HEK293T (cell line): ENCODE measurements around the gene LRRC43.
A peak's percentile ranks its signal among the peaks of the same experiment; 100 is the strongest.

Experiments used
- CTCF ChIA-PET: fragments of 350-600 bp; formaldehyde crosslinking; extraction: SDS; loops from one replicate; lab custom pipeline; 2021; ENCODE audit warnings: antibody characterized with exemption, inconsistent platforms; lab: Yijun Ruan, JAX
- POLR2A ChIA-PET: fragments of 350-600 bp; formaldehyde crosslinking; extraction: SDS; loops from one replicate; lab custom pipeline; 2020; ENCODE audit warnings: antibody characterized with exemption, inconsistent platforms; lab: Yijun Ruan, JAX
- DNase-seq: peaks from one replicate; pipeline ENCODE4 v3.0.0; 2012; ENCODE audit warnings: mixed read lengths; ENCODE audit errors: extremely low spot score
- ARNT ChIP-seq: fragments of 450-650 bp; IDR thresholded peaks from 2 replicates; pipeline ENCODE4 v1.6.1; 2017; ENCODE audit warnings: mild to moderate bottlenecking
- BHLHE40 ChIP-seq: fragments of 450-650 bp; IDR thresholded peaks from 2 replicates; pipeline ENCODE4 v1.6.1; 2016; ENCODE audit warnings: mild to moderate bottlenecking, moderate library complexity, borderline replicate concordance
- CTBP1 ChIP-seq: fragments of 450-650 bp; IDR thresholded peaks from 2 replicates; pipeline ENCODE4 v1.6.1; 2016; ENCODE audit warnings: borderline replicate concordance
- ELF4 ChIP-seq: fragments of 450-650 bp; IDR thresholded peaks from 2 replicates; pipeline ENCODE4 v1.6.1; 2017; ENCODE audit warnings: antibody characterized with exemption
- FOXA1 ChIP-seq: fragments of 450-650 bp; IDR thresholded peaks from 2 replicates; pipeline ENCODE4 v1.6.1; 2016; ENCODE audit warnings: mild to moderate bottlenecking
- FOXK2 ChIP-seq: fragments of 450-650 bp; IDR thresholded peaks from 2 replicates; pipeline ENCODE4 v1.6.1; 2016; ENCODE audit warnings: mild to moderate bottlenecking
- FOXM1 ChIP-seq: fragments of 450-650 bp; IDR thresholded peaks from 2 replicates; pipeline ENCODE4 v1.6.1; 2017; ENCODE audit warnings: mild to moderate bottlenecking, borderline replicate concordance
- HDGF ChIP-seq: fragments of 450-650 bp; IDR thresholded peaks from 2 replicates; pipeline ENCODE4 v1.6.1; 2017; ENCODE audit warnings: antibody characterized with exemption, borderline replicate concordance
- L3MBTL2 ChIP-seq: fragments of 450-650 bp; conservative IDR thresholded peaks from 2 replicates; pipeline ENCODE4 v1.6.1; 2016; ENCODE audit warnings: mild to moderate bottlenecking
- LEF1 ChIP-seq: fragments of 450-650 bp; IDR thresholded peaks from 2 replicates; pipeline ENCODE4 v1.6.1; 2017; ENCODE audit warnings: mild to moderate bottlenecking, borderline replicate concordance
- NFRKB ChIP-seq: fragments of 450-650 bp; IDR thresholded peaks from 2 replicates; pipeline ENCODE4 v1.6.1; 2016; ENCODE audit warnings: mild to moderate bottlenecking, moderate library complexity
- SP1 ChIP-seq: fragments of 450-650 bp; IDR thresholded peaks from 2 replicates; pipeline ENCODE4 v1.6.1; 2017
- SUZ12 ChIP-seq: fragments of 450-650 bp; IDR thresholded peaks from 2 replicates; pipeline ENCODE4 v1.6.1; 2016; ENCODE audit warnings: mild to moderate bottlenecking
- TARDBP ChIP-seq: fragments of 450-650 bp; IDR thresholded peaks from 2 replicates; pipeline ENCODE4 v1.6.1; 2016
- ZNF384 ChIP-seq: fragments of 450-650 bp; IDR thresholded peaks from 2 replicates; pipeline ENCODE4 v1.6.1; 2016
- TF ChIP-seq, protein P1 (sequence below): fragments of 450-650 bp; IDR thresholded peaks from 2 replicates; pipeline ENCODE4 v1.6.1; 2016

The LRRC43 gene

GRCh38 chr12:122155705-122156104 is 27.2 kb upstream of the LRRC43 start:
- CTCF ChIA-PET = interaction anchor here (0.8 kb wide), 1 partner anchor 37 kb away, joined by 4 read pairs; no protein-coding TSS in a partner anchor
- no peak for DNase-seq
- POLR2A ChIA-PET = no interaction called here
- TF ChIP-seq ZNF384 (no peak), BHLHE40 (no peak), LEF1 (no peak)
- TF ChIP-seq, protein P1, sequence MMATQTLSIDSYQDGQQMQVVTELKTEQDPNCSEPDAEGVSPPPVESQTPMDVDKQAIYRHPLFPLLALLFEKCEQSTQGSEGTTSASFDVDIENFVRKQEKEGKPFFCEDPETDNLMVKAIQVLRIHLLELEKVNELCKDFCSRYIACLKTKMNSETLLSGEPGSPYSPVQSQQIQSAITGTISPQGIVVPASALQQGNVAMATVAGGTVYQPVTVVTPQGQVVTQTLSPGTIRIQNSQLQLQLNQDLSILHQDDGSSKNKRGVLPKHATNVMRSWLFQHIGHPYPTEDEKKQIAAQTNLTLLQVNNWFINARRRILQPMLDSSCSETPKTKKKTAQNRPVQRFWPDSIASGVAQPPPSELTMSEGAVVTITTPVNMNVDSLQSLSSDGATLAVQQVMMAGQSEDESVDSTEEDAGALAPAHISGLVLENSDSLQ = peak; percentile 73; the same call in 1 of the 2 replicates

DNA sequence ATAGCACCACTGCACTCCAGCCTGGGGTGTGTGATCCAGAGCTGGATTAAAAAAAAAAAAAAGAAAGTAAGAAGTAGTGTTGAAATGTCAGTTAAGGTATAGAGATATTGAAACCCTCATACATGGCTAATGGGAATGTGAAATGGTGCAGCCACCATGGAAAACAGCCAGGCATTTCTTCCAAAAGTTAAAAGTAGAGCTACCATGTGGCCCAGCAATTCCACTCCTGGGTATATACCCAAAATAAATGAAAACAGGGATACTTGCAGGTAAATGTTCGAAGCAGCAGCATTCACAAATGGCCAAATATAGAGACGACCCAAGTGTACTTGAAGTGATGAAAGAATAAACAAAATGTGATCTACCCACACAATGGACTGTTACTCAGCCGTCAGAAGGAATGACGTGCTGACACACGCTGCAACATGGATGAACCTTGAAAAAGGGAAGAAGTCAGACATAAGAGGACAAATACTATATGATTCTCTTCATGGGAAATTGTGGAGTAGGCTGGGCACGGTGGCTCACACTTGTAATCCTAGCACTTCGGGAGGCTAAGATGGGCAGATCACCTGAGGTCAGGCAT is 24.1 kb upstream of the LRRC43 start:
- ChIA-PET POLR2A (no interaction called here), CTCF (interaction anchor here (0.7 to 0.8 kb wide), 2 partner anchors 94 to 313 kb away, joined by 4 to 6 read pairs; no protein-coding TSS in a partner anchor)
- TF ChIP-seq FOXM1 = no peak
- no peak for DNase-seq

DNA sequence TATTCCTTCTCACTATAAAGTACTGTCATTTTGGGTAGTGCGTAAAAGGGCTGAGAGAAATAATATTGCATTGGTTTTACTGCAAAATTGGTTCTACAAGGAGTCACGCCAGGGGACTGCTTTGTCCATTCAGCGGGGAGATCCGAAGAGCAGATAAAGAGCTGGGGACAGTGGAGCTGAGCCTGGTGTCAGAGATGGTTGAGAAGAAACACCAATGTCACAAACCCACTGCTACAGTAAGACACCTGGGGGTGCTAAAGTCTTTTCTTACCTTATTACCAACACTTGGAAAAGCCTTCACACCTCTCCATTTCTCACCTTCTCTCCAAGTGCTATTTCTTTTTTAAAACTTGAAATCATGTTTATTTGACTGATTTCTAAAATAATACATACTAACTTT is 23.0 kb upstream of the LRRC43 start:
- CTCF ChIA-PET = interaction anchor here (0.8 kb wide), 1 partner anchor 312 kb away, joined by 6 read pairs; no protein-coding TSS in a partner anchor
- TF ChIP-seq ELF4 (no peak), FOXM1 (no peak), FOXA1 (no peak), L3MBTL2 (no peak), HDGF (no peak), BHLHE40 (no peak), ZNF384 (no peak), NFRKB (no peak), LEF1 (no peak), ARNT (no peak), FOXK2 (no peak), SUZ12 (no peak), TARDBP (no peak), SP1 (no peak), CTBP1 (no peak)
- TF ChIP-seq, protein P1 = no peak
- POLR2A ChIA-PET = interaction anchor here (0.7 kb wide), 1 partner anchor 139 kb away, joined by 3 read pairs; no protein-coding TSS in a partner anchor
- no peak for DNase-seq

- POLR2A ChIA-PET = interaction anchor here (0.7 kb wide), 1 partner anchor 140 kb away, joined by 3 read pairs; no protein-coding TSS in a partner anchor
- DNase-seq = no peak
- TF ChIP-seq CTBP1 (no peak), ZNF384 (no peak), HDGF (no peak), FOXM1 (no peak), FOXK2 (no peak), BHLHE40 (no peak), NFRKB (no peak), SP1 (no peak), ELF4 (no peak), LEF1 (no peak), TARDBP (no peak), FOXA1 (no peak), SUZ12 (no peak), ARNT (no peak)
- CTCF ChIA-PET = no interaction called here
Observed at GRCh38 chr12:122160761-122161160, 22.2 kb upstream of the LRRC43 start.

- ChIA-PET CTCF (no interaction called here), POLR2A (no interaction called here)
- DNase-seq = no peak
- TF ChIP-seq BHLHE40 = no peak
- TF ChIP-seq NFRKB = no peak
- no peak for TF ChIP-seq CTBP1
- TF ChIP-seq FOXK2 = no peak
- TF ChIP-seq L3MBTL2 = no peak
- no peak for TF ChIP-seq ZNF384
- no peak for TF ChIP-seq HDGF
- TF ChIP-seq ELF4 = no peak
- TF ChIP-seq FOXA1 = no peak
- no peak for TF ChIP-seq FOXM1
- no peak for TF ChIP-seq ARNT
- TF ChIP-seq, protein P1 = no peak
- TF ChIP-seq LEF1 = no peak
- TF ChIP-seq SP1 = no peak
- TF ChIP-seq SUZ12 = no peak
Observed at GRCh38 chr12:122161682-122162081, 21.2 kb upstream of the LRRC43 start.

DNA sequence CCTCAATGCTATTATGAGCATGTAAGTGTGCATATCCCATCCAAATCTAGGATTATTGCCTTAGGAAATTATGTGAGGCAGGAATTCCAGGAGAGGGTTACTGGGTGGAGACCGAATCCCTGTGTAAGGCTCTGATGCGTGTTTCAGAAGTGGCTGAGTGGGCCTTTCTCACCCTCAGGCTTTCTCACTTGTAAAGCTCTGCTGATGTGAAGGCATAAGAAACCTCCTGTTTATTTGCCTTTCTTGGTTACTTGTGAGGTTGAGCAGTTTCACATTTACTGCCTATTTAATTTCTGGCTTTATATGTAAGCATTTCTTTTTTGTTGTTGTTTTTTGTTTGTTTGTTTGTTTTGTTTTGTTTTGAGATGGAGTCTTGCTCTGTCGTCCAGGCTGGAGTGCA is 19.9 kb upstream of the LRRC43 start:
- ChIA-PET CTCF (interaction anchor here (1.1 kb wide), 1 partner anchor 356 kb away, joined by 5 read pairs; no protein-coding TSS in a partner anchor), POLR2A (no interaction called here)
- no peak for DNase-seq

More for the DNA sequence above, 19.9 kb upstream of the LRRC43 start:
- no peak for TF ChIP-seq NFRKB
- no peak for TF ChIP-seq FOXK2
- no peak for TF ChIP-seq HDGF
- TF ChIP-seq L3MBTL2 = no peak
- no peak for TF ChIP-seq BHLHE40
- no peak for TF ChIP-seq CTBP1
- TF ChIP-seq FOXA1 = no peak
